GM19463 (cell line): ENCODE results near the gene HES5.

Source experiments
- ATAC-seq: cut with Tn5 transposase; IDR thresholded peaks from one replicate; pipeline ENCODE4 v1.9.1; 2021; ENCODE audit warnings: mild to moderate bottlenecking, moderate library complexity; ENCODE audit not compliant: unreplicated experiment

HES5 gene

GRCh38 chr1:2483026-2483425, 47.0 kb downstream of the HES5 start:
- ATAC-seq, result no peak

GRCh38 chr1:2482588-2482987, 47.5 kb downstream of the HES5 start:
- no peak for ATAC-seq

GRCh38 chr1:2481885-2482284, 48.2 kb downstream of the HES5 start:
- ATAC-seq, result no peak

GRCh38 chr1:2480986-2481364, 49.1 kb downstream of the HES5 start:
- ATAC-seq, result no peak

- ATAC-seq, result no peak
These were observed 49.7 kb downstream of the HES5 start for GRCh38 chr1:2480236-2480985.

- no peak for ATAC-seq
These were observed 50.4 kb downstream of the HES5 start for GRCh38 chr1:2479618-2480017.

- ATAC-seq, result no peak
These were observed 50.9 kb downstream of the HES5 start for GRCh38 chr1:2479186-2479585.
